ENCODE results near the gene SDR9C7.
"Not testable (repeated sequence)": the region's sequence is repeated elsewhere in the genome, so short reads cannot be mapped to it uniquely, and the experiment has no call there.

DNA sequence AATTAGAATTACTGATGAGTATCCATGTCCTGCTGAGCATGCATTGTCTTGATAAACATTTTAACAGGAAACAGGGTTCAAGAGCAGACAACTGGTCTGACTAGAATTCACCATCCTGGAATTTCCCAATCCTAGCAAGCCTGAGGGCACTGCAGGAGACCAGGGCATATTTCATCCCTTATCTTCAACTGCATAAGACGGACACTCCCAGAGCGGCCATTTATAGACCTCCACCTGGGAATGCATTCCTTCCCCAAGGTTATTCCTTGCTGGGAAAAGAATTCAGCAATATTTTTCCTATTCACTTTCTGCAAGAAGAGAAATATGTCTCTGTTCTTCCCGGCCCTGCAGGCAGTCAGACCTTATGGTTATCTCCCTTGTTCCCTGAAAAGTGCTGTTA is 51.8 kb downstream of the SDR9C7 start:
- TF ChIP-seq CTCF (conservative IDR thresholded peaks at IDR 0.05); ZFX (IDR thresholded peaks at IDR 0.05): not testable (repeated sequence)

Measured in C4-2B (cell line).